Brain pericyte (primary cell): ENCODE results near the gene SYNGAP1.

Source experiments
- DNase-seq: peaks from one replicate; pipeline ENCODE4 v3.0.0-alpha.2; 2012; ENCODE audit warnings: low read depth, low spot score

Gene SYNGAP1

DNA sequence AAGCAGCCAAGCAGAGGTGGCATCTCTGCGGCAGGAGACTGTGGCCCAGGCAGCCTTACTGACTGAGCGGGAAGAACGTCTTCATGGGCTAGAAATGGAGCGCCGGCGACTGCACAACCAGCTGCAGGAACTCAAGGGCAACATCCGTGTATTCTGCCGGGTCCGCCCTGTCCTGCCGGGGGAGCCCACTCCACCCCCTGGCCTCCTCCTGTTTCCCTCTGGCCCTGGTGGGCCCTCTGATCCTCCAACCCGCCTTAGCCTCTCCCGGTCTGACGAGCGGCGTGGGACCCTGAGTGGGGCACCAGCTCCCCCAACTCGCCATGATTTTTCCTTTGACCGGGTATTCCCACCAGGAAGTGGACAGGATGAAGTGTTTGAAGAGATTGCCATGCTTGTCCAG is 15.0 kb upstream of the SYNGAP1 start:
- DNase-seq = no peak

DNA sequence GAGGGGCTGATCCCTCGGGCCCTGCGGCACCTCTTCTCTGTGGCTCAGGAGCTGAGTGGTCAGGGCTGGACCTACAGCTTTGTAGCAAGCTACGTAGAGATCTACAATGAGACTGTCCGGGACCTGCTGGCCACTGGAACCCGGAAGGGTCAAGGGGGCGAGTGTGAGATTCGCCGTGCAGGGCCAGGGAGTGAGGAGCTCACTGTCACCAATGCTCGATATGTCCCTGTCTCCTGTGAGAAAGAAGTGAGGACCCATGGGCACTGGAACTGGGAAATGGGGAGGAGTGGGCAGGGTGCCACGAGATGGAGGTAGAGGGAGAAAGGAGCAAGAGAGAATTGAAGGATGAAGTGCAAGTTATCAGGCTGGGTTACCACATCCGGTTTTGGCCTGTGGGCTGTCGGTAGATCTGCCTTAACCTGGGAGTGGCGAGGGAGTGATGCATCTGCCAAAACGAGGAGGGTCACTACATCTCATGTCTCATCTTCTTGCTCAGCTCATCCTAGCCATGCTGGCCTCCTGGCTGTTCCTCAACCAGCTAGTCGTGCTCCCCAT is 14.4 kb upstream of the SYNGAP1 start:
- no peak for DNase-seq

DNA sequence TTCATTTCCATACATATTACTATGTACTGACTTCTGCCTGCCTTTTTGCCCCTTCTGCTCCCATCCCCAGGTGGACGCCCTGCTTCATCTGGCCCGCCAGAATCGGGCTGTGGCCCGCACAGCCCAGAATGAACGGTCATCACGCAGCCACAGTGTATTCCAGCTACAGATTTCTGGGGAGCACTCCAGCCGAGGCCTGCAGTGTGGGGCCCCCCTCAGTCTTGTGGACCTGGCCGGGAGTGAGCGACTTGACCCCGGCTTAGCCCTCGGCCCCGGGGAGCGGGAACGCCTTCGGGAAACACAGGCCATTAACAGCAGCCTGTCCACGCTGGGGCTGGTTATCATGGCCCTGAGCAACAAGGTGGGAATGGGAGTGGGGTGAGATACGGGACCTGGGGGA is 13.7 kb upstream of the SYNGAP1 start:
- DNase-seq = no peak

DNA sequence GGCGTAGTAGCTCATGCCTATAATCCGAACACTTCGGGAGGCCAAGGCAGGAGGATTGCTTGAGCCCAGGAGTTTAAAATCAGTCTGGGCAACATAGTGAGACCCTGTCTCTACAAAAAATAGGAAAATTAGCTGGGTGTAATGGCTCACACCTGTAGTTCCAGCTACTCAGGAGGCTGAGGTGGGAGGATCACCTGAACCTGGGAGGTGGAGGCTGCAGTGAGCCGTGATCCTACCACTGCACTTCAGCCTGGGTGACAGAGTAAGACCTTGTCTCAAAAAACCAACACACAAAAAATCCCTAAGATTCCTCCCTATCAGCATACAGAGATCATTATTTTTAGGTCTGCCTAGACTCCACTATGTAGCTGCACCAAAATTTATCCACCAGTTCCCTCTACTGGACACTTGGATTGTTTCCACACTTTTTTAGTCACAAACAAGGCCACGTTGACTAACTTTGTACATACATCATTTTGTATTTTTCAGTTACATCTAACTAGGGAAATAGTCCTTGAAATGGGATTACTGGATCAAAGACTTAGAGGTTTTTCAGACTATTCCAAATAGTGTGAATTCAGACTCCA is 12.6 kb upstream of the SYNGAP1 start:
- DNase-seq = no peak

DNA sequence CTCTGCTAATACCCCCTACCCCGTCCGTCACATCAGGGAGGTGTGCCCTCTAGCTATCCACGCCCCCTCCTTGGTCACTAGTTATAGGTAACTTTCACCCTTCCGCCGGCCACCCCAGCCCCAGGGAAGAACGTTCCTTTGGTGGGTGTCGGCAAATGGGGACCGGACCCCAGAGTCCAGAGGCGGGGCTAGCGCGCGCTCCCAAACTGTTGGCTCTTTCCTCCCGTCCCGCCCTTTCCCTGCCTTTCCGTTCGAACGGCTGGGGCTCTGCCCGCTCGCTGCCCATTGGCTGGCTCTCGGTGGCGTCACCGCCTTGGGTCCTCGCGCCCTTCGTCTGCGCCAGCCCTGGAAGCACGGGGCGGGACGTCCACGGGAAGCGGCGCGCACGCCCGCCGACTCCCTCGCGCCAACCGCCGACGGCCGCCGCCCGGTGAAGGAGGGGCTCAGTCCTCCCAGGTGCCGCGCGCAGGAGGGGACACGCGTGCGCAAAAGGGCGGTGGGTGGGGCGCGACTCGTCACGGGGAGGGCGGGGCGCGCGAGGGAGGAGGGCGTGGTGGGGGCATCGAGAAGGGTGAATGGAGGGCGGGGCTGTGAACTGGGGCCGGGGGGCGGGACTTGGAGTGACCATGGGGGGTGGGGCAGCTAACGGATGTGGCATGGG is 9.7 kb upstream of the SYNGAP1 start:
- DNase-seq = peak; percentile 95

DNA sequence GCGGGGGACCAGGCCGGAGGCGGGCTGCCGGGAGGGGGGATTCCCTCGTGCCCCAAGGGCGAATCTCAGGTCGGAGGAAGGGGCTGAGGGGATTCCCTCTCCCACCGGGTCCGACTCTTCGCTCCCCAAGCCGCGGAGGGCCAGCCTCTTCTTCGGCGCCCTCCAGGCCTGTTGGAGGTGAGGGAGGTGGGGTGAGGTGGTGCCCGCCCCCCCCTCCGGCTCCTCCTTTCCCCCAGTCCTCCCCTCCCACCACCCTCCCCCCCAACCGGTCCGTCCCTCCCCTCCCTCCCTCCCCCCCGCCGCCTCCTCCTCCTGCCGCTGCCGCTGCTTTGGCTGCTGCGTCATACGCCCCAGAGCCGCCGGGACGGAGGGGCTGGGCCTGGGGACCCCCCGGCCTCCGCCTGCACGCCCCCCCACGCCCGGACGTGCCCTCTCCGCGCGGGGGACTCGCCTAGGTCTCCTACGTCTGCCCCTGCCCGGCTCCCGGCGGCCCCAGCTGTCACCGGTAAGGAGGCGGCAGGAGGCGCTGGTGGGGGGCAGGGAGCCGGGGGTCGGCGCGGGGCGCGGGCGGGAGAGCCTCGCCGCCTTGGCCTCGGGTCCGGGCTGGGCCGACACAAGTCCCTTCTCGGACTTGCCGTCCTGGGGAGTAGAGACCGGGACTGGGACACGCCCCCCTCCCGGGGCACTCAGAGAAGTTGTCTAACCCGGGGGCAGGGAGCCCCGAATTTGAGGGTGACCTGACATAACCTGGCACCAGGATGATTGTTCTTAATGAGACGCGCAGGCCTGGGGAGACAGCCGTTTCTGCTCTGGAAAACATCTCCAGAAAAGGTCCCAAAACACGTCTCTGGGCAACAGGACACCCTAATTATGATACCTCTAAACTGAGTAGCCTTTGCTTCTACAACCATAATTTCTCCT is 8.9 kb upstream of the SYNGAP1 start, which contains the start of gene PHF1:
Gene PHF1 (plus strand): TSS at position 304 of the 921 bp plus-strand sequence. CDS start 1,250 bp downstream, outside the sequence.
- no peak for DNase-seq

DNA sequence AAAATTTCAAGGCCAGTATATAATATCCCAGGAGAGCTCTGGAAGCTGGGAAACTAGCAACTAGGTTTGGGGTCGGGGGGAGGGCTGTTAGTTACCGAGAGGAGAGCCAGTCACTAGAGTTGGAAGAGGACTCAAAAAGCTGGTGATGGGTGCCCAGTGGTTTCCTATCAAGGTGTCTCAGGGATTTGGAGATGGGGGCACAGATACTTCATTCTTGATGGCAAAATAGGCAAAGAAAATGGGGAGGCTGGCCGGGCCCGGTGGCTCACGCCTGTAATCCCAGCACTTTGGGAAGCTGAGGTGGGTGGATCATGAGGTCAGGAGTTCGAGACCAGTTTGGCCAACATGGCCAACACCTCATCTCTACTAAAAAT is 8.2 kb upstream of the SYNGAP1 start:
- DNase-seq = no peak

DNA sequence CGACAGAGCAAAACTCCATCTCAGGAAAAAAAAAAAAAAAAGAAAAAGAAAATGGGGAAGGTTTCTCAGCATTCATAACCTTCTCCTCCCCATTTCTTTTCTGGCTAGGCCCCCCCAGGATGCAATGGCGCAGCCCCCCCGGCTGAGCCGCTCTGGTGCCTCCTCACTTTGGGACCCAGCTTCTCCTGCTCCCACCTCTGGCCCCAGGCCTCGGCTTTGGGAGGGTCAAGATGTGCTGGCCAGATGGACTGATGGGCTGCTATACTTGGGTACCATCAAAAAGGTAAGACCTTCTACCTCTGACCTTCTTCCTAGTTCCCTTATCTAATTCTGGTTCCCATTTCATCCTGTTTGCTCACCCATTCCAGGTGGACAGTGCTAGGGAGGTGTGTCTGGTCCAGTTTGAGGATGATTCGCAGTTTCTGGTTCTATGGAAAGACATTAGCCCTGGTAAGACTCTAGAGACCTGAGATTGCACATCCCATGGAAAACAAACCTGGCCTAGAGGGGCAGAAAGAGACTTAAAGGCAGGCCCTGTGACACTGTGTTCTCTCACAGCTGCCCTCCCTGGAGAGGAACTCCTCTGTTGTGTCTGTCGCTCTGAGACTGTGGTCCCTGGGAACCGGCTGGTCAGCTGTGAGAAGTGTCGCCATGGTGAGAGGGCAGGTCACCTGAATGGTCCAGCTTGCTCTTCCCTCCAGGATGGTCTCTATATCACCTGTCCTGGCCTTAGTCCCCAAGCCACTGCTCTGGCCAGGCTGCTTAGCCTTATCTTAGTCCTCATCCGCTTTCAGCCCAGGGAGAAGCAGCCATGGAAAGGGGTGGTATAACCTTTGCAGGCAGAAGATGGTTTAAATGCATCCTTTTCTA is 7.5 kb upstream of the SYNGAP1 start:
- no peak for DNase-seq

DNA sequence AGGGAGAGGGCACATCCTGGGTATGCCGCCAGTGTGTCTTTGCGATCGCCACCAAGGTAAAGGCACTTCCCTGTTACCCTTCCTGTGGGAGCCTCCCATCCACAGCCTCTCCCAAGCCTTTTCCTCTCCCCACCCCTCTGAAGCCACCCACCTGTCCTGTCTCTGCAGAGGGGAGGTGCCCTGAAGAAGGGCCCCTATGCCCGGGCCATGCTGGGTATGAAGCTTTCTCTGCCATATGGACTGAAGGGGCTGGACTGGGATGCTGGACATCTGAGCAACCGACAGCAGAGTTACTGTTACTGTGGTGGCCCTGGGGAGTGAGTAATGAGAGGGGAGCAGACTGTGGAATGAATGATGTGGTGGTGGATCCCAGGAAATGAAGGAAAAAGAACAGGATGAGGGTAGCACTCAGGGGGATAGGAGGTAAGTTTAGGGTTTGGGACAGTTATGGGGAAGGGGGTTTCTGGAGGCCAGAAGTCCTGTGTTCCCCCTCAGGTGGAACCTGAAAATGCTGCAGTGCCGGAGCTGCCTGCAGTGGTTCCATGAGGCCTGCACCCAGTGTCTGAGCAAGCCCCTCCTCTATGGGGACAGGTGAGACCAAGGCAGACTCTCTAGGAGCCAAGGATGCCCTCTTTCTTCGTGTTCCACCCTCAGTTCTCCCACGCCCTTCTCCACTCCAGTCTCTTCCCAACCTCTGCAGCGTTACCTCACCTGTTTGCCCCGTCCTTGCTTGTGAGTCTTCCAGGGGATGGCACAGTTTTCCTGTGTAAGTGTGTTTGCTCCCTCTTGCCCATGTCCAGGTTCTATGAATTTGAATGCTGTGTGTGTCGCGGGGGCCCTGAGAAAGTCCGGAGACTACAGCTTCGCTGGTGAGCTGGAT is 6.4 kb upstream of the SYNGAP1 start:
- no peak for DNase-seq

DNA sequence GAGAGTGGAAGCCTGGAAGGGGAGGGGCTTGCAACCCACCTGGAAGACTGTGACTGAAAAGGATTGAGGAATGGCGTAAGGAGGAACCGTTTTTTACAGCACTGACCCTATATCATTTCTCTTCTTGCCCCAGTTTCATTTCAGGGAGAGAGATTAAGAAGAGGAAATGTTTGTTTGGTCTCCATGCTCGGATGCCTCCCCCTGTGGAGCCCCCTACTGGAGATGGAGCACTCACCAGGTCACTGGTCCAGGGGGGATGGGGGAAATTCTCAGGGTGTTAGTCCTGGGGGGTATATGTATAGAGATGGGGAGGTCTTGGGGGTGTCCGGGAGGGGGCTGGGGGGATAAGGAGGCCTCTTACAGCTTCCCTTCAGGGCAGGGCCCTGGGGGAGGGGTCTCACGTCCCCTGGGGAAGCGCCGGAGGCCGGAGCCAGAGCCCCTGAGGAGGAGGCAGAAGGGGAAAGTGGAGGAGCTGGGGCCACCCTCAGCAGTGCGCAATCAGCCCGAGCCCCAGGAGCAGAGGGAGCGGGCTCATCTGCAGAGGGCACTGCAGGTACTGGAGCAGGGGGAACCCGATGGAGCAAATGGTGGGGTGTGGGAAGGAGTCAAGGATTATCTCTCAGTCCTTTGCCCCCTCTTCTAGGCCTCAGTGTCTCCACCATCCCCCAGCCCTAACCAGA is 5.1 kb upstream of the SYNGAP1 start:
- DNase-seq = no peak

DNA sequence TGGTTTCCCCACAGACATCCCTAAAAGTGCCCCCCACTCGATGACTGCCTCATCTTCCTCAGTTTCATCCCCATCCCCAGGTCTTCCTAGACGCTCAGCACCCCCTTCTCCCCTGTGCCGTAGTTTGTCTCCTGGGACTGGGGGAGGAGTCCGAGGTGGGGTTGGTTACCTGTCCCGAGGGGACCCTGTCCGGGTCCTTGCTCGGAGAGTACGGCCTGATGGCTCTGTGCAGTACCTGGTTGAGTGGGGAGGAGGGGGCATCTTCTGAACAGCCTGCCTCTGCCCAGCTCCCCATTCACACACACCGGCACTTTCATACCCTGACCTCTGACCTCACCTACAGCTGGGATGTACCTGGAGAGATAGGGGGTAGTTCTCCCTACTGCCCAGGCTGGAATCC is 4.0 kb upstream of the SYNGAP1 start:
- no peak for DNase-seq

DNA sequence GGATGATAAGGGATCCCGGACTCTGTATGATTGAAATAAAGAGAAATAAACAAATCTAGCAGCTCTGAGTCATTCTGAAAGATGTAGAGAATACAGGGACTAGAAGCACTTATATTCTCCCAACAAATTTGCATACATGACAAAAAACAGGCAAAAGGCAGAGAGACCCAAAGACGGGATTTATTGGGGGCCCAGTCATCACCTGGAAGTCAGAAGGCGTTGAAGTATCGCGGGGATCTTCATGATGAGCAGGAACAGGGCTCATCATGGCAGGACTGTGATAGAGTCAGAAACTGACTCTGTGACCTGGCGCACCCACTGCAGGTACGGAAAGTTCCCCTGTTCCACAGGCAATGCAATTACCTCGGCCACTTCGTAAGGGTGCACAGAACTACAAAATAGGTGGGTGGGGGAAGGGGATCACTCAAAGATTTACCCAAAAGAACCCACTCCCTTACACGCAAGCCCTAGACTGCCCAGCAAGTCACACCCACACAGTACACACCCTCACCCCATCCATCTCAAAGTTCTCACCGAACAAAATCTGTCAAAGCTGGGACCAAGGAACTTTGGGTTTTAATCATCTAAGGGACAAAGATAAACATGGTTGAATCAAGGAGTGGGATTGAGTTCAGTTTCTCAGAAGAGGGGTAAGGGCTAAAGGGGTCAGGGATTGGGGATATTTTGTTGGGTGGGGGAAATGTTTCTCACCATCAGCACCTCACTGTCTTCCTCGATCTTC is 3.3 kb upstream of the SYNGAP1 start:
- DNase-seq = no peak

DNA sequence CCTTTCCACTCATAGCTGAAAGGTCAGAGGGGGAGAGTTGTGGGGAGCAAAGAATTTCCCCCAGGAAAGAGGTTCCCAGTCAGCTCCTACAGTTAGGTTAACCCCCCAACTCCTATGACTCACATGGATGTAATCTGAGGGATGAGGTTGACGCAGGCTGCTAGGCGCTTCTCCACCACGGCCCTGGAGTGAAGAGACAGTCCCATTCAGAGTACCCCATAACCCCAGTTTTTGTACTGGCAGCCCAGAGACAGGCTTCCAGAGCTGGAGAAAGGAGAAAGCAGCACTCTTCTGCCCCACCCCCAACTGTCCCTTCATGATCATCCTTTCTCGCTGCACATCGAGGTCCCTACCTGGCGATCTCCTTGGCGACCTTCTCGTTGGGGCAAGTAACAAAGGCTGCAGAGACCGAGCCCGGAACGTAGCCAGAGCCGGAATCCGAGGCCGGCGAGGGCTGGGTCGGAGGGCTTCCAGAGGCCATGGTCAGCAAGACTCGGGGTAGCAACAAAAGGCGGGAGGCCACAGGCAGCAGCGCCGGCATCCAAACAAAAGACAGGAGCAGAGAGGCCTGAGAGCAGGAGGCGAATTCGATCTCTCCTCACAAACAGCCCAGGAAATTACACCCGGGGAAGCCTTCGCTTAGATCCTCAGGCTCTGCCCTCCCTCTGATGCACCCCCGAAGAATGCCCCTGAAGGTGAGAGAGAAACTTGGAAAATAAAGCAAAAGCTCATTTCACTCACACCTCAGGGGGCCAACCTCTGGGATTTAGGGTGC is 2.5 kb upstream of the SYNGAP1 start:
- DNase-seq = no peak

DNA sequence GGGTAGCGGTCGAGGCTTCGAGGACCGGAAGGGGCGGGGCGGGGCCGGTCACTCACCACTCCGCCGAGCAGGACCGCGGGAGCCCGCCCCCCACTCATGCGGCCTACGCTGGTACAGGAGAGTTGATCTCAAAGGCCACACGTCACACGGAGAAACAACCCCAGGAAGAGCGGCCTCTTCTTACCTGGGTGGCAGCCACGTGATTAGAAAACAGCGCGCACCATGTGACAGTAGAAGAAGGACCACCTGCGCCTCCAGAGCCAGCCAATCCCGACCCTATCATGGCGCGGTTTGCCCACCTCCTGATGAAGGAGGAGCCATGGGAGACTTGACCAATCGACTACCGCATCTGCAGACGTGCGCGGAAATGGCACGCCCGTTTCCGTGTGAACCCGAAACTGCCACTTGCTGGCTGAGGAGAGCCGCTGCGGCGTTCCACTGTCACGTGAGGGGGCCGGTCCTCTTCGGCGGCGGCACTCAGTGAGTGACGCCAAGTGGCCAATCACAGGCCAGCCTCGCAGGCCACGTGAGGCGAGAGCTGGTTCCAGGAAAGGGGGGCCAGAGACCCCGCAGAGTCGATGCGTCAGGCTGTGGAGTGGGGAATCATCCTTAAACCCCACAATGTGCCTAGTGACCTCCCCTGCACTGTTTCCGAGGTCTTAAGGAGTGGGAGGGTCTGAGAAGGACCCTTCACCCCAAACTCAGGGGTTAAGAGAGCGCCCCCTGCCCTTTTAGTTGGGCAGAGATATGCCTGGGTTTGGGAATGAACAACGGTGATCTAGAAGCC is 1.8 kb upstream of the SYNGAP1 start, which contains the start of gene CUTA:
Gene CUTA (minus strand): TSS at position 205 of the 787 bp plus-strand sequence. CDS start 107 bp downstream, at position 98.
- DNase-seq = peak; percentile 100

DNA sequence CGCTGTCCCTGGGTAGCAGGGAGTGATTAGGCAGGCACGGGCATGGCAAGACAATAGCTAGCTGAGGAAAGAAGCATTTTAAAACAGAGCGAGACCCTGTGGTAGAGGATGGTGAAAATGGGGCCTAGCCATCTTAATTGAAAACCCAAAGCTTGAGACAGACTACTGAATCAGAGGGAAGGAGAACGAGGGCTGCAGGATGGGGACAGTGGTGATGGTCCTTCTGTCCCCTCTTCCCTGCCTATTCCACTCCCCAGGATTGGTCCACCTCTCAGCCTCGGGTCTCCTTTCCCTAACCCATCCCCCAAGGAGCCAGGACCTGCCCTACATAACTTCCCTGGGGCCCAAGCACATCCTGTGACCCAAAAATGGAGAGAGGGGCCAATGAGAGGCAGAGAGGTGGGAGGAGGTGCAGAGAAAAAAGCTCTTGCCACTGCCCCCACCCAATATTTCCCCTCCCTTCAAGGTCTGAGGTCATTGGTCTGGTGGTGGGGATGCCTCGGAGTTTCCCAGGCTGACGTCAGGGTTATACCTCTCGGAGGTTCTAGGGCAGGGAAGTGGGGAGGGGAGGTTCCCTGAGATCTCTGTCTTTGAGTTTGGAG is 1.1 kb upstream of the SYNGAP1 start:
- no peak for DNase-seq

DNA sequence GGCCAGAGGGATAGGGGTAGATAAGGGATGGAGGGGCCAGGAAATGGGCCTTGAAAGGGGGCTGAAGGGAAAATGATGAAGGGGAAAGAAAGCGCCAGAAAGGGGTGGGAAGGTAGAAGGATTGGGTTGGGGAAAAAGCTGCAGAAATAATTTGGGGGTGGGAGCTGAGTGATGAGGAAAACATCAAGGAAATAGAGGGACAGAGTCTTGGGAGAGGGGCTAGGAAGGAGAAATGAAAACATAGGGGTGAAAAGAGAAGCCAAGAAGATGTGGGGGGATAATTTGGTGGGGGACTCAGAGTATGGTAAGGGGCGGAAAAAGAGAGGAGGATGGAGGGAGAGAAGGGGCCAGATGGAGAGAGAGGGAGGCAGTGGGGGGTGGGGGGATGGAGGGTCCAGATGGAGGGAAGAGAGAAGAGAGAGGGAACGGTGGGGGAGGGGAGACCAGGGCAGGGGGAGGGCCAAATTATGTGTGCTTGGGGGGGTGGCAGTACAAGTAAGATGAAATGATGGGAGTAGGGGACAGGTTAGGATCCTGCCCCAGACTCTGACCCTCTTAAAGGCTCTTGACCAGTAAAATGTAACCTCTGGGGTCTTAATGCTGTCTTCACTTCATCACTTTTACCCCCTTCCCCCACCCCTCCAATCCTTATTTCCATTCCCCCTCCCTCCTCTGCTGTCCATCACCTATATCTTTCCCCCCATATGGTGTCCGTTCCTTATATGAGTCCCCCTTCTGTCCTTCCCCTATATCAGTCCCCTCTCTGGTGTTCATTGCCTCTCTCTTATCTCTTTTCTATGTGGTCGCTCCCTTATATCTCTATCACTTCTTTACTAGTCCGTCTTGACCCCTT is 852 bp downstream of the SYNGAP1 start:
- no peak for DNase-seq
